Subcutaneous abdominal adipose tissue (tissue), 5 donors: ENCODE results near the gene AK5.

Experiments used
- H3K27ac ChIP-seq: one replicate; pipeline ENCODE4 v1.7.0; 2013; ENCODE audit warnings: low read depth, mild to moderate bottlenecking, inconsistent platforms, low read length, moderate library complexity
- H3K27me3 ChIP-seq, 5 donors: one replicate each; pipeline ENCODE4 v1.7.0; 2013; ENCODE audit warnings: low read length in 5 of 5, inconsistent platforms in 1 of 5; ENCODE audit not compliant: control insufficient read depth in 5 of 5, insufficient read depth in 4 of 5
- H3K36me3 ChIP-seq, 5 donors: one replicate each; pipeline ENCODE4 v1.7.0; 2013; ENCODE audit warnings: low read length in 5 of 5; ENCODE audit not compliant: control insufficient read depth in 5 of 5, insufficient read depth in 5 of 5
- H3K4me1 ChIP-seq, 5 donors: one replicate each; pipeline ENCODE4 v1.7.0; 2013; ENCODE audit warnings: low read length in 5 of 5, mild to moderate bottlenecking in 3 of 5, moderate library complexity in 1 of 5; ENCODE audit not compliant: control insufficient read depth in 5 of 5, insufficient read depth in 5 of 5
- H3K4me3 ChIP-seq, 5 donors: one replicate each; pipeline ENCODE4 v1.7.0; 2013; ENCODE audit warnings: low read length in 5 of 5, low read depth in 1 of 5
- H3K9ac ChIP-seq, 5 donors: one replicate each; pipeline ENCODE4 v1.7.0; 2013; ENCODE audit warnings: low read length in 5 of 5, mild to moderate bottlenecking in 4 of 5, moderate library complexity in 3 of 5
- H3K9me3 ChIP-seq, 5 donors: one replicate each; pipeline ENCODE4 v1.7.0; 2013; ENCODE audit warnings: low read length in 5 of 5; ENCODE audit not compliant: control insufficient read depth in 5 of 5
- donor health status: healthy.
- donor health status: healthy.
- donor health status: healthy.
- donor health status: healthy.
- donor health status: healthy.

AK5 gene

DNA sequence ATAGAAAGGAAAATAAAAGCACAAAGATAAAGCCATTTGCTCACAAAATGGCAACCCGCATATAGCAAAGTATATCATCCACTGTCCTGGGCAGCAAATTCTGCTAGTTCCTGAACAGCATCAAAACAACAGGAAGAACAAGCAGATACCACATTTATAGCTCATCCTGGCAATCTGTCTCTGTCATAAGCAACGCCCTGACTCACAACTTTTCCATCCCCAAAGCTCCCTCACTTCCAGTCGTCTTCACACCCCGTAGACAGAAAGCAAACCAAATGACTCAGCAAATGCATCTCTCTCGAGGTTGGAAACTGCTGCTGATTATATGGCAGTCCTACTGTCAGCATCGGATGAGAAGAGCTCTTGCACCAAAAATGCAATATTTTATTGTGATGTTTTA, 65.8 kb downstream of the AK5 start:
- no peak overlapping the region for H3K27ac ChIP-seq
- H3K4me1 ChIP-seq, result no peaks in the 10 kb centered on the region
- no peaks in the 10 kb centered on the region for H3K36me3 ChIP-seq
- H3K4me3 ChIP-seq, result no peak overlapping the region
- no peaks in the 10 kb centered on the region for H3K27me3 ChIP-seq
- no peaks in the 10 kb centered on the region for H3K9me3 ChIP-seq
- no peak overlapping the region for H3K9ac ChIP-seq

DNA sequence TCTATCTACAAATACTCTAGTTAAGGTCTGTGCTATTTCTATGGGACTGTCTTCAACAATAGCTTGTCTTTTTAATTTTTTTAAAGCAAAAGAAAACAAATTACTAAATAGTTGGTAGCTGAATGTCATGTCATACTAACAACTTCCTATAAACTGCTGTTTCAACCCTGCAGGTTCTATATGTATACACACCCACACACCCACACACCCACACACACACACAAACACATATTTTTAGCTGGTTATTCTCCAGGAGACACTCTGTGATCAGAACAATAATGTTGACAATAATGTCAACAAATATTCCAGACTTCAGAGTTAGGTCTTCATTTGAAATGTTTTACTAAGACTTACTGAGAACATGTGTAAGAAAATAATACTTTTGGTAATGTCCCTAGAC, 66.7 kb downstream of the AK5 start:
- Histone ChIP-seq H3K4me1 (no peaks in the 10 kb centered on the region), H3K9ac (no peak overlapping the region), H3K4me3 (no peak overlapping the region), H3K9me3 (no peaks in the 10 kb centered on the region), H3K36me3 (no peaks in the 10 kb centered on the region), H3K27ac (no peak overlapping the region), H3K27me3 (no peaks in the 10 kb centered on the region)

DNA sequence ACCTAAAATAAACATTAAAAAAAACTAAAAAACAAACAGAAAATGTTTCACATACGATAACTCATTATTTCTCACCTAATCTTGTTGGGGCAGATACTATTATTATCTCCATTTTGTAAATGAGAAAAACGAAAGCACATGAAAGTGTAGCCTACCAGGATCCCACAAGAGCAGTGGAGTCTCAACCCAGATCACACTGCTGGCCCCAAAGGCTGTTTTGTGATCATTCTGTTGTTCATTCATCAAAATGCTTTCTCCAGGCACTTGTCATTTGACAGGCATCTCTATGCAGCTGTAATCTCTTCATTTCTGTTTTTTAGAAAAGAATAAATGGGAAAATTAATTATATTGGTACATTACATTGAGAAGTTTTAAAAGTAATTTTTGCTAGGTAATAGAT, 67.5 kb downstream of the AK5 start:
- Histone ChIP-seq H3K9me3 (no peaks in the 10 kb centered on the region), H3K27ac (no peak overlapping the region), H3K36me3 (no peaks in the 10 kb centered on the region), H3K4me3 (no peak overlapping the region), H3K9ac (no peak overlapping the region), H3K27me3 (no peaks in the 10 kb centered on the region), H3K4me1 (no peaks in the 10 kb centered on the region)

DNA sequence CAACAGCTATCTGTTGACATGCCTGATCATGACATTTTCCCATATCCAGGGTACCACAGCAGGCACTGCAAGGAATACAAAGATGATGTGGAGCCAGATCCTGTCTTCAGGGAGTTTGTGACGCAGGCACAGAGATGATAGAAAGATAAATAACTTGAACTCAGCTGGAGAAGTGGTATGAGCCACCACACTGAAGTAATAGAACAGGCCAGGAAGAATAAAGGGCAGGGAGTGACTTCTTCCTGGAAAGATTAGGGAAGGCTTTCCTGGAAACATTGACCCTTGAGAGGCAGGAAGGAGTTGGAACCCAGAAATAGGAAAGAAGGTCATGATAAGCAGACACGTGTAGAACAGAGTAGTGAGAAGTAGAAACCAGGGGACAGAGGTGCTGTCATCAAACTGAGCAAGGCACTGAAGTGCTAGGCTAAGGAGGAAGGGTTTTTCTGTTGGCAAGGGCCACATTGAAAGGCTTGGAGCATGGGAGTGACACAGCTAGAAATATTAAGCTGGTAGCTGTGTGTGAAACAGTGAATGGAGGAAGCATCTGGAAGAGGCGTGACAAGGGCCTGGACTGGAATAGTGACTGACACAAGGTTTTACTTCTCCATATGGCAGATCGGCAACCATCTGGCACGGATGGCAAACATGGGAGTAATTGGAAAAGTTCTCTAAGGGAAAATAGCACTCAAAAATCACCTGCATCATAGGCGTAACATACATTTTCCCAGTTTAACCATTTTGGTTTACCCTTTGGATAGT, 68.4 kb downstream of the AK5 start:
- Histone ChIP-seq H3K9me3 (no peaks in the 10 kb centered on the region), H3K36me3 (no peaks in the 10 kb centered on the region), H3K27me3 (no peaks in the 10 kb centered on the region), H3K4me3 (no peak overlapping the region), H3K27ac (no peak overlapping the region), H3K4me1 (no peaks in the 10 kb centered on the region), H3K9ac (no peak overlapping the region)

DNA sequence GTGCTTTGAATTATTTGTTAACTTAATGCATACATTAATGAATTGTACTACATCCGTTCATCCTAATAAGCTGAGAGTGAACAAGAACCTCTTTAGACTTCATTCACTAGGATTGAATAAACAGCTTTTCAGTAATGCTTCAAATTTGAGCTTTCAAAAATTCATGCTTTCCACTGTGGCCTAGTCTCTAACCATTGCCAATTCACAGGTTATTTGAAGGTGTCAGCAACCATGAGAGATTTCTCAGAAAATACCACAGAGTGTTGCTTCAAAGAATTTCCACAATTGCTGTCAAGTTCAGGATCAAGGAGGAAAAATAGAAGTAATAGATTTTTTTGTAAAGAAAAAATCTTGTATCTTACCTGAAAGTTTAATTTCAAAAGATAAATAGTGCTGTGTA, 72.7 kb downstream of the AK5 start:
- Histone ChIP-seq H3K4me1 (no peaks in the 10 kb centered on the region), H3K36me3 (no peaks in the 10 kb centered on the region), H3K27me3 (no peaks in the 10 kb centered on the region), H3K9ac (no peak overlapping the region), H3K9me3 (no peaks in the 10 kb centered on the region), H3K4me3 (no peak overlapping the region), H3K27ac (no peak overlapping the region)

DNA sequence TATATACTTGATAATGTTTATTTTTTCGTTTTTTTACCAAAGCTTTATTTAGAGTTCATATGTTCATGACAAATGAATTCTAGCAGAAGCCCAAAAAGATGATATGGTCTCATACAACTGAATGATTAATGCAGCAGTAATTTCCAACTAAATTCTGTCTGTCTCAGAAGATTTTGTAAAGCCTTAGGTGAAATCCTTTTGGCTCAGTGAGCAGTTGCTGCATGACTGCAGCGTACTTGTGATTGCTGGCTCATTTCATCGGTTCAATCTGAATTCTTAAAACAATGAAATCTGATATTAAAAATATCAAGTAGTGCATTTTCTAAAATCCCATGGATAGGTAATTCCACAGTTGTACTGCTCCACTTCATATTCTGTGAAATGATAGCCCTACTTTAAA, 73.2 kb downstream of the AK5 start:
- no peaks in the 10 kb centered on the region for H3K9me3 ChIP-seq
- H3K9ac ChIP-seq, result no peak overlapping the region
- H3K4me1 ChIP-seq, result no peaks in the 10 kb centered on the region
- no peak overlapping the region for H3K27ac ChIP-seq
- no peaks in the 10 kb centered on the region for H3K36me3 ChIP-seq
- H3K27me3 ChIP-seq, result no peaks in the 10 kb centered on the region
- H3K4me3 ChIP-seq, result no peak overlapping the region

DNA sequence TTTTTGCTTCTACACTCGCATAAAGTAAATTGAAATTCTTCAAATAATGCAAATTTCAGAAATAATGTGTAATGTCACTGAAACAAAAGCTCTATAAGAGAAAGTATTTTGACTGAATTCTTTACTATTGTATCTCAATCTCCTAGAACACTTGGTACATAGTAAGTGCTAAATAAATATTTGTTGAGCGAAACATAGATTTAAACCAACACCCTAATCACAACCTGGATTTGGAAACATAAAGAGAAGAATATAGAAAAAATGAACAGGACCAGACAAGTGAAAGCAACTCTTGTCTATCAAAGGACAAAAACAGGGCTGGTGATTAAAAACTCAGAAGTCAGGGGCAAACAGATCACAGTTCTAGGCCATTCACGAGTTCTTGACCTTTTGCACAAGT, 74.3 kb downstream of the AK5 start:
- no peak overlapping the region for H3K9ac ChIP-seq

DNA sequence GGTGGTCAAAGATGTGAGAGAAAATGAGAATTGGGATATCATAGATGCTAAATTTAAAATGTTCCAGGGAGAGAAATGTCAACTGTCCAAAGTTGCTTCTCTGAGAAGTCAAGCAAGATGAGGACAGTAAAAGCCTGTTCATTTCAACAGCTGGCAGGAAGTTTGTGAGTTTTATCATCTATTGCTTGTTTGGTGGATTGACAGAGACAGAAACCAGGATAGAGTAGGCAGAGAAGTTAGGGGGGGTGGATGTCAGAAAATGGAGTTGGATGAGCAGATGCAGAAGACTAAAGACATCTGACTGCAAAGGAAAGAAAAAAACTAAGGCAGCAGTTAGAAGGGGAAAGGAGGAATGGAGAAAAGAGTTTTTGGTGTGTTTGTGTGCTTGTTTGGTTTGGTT, 78.4 kb downstream of the AK5 start:
- H3K27me3 ChIP-seq, result no peaks in the 10 kb centered on the region
- H3K4me3 ChIP-seq, result no peak overlapping the region
- no peaks in the 10 kb centered on the region for H3K9me3 ChIP-seq
- no peak overlapping the region for H3K27ac ChIP-seq
- no peaks in the 10 kb centered on the region for H3K36me3 ChIP-seq
- H3K9ac ChIP-seq, result no peak overlapping the region
- H3K4me1 ChIP-seq, result no peaks in the 10 kb centered on the region

More for the DNA sequence above, 74.3 kb downstream of the AK5 start:
- H3K36me3 ChIP-seq, result no peaks in the 10 kb centered on the region
- no peak overlapping the region for H3K27ac ChIP-seq
- no peaks in the 10 kb centered on the region for H3K27me3 ChIP-seq
- no peaks in the 10 kb centered on the region for H3K4me1 ChIP-seq
- H3K9me3 ChIP-seq, result no peaks in the 10 kb centered on the region
- no peak overlapping the region for H3K4me3 ChIP-seq

DNA sequence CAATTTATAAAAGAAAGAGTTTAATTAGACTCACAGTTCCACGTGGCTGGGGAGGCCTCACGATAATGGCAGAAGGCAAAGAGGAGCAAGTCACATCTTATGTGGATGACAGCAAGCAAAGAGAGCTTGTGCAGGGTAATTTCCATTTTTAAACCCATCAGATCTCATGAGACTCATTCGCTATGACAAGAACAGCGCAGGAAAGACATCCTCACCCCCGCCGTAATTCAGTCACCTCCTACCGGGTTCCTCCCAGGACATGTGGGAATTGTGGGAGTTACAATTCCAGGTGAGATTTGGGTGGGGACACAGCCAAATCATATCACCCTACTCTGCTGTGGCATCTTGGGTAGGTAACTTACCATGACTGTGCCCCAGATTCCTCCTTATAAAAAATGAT, 79.8 kb downstream of the AK5 start:
- Histone ChIP-seq H3K27me3 (no peaks in the 10 kb centered on the region), H3K27ac (no peak overlapping the region), H3K4me3 (no peak overlapping the region)

DNA sequence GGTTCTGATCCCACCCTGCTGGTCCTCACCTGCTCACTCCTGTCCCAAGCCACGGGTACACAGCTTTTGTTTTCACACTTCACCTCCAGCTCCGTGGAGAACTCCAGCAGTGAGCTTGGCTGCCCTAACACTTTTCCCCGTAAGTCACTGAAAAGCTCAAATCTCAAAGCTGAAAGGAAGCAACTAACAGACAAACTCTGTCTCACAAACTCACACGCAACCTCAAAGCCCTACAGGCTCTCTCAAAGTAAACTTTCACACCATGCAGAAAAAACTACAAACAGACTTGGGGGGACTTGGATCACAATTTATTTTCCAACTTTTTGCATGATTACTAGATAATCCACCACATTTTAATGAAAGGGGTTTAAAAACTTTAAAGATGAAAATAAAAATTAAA, 88.3 kb downstream of the AK5 start:
- Histone ChIP-seq H3K9me3 (no peaks in the 10 kb centered on the region), H3K4me1 (no peaks in the 10 kb centered on the region), H3K9ac (no peak overlapping the region), H3K4me3 (no peak overlapping the region), H3K27ac (no peak overlapping the region), H3K27me3 (no peaks in the 10 kb centered on the region), H3K36me3 (no peaks in the 10 kb centered on the region)

More for the DNA sequence above, 79.8 kb downstream of the AK5 start:
- H3K36me3 ChIP-seq, result no peaks in the 10 kb centered on the region
- H3K9me3 ChIP-seq, result no peaks in the 10 kb centered on the region
- no peak overlapping the region for H3K9ac ChIP-seq
- no peaks in the 10 kb centered on the region for H3K4me1 ChIP-seq
